Stimulated activated CD4-positive, alpha-beta T cell treated with anti-CD3 and anti-CD28 coated beads, Interleukin-4, amount 100 ng/mL, for 1 hour (primary cell): ENCODE results near the gene MRPL41.
"Not testable (repeated sequence)": the region's sequence is repeated elsewhere in the genome, so short reads cannot be mapped to it uniquely, and the experiment has no call there.

ENCODE experiments used
- DNase-seq: peaks from one replicate; pipeline ENCODE4 v3.0.0-alpha.2; 2020

Gene MRPL41

DNA sequence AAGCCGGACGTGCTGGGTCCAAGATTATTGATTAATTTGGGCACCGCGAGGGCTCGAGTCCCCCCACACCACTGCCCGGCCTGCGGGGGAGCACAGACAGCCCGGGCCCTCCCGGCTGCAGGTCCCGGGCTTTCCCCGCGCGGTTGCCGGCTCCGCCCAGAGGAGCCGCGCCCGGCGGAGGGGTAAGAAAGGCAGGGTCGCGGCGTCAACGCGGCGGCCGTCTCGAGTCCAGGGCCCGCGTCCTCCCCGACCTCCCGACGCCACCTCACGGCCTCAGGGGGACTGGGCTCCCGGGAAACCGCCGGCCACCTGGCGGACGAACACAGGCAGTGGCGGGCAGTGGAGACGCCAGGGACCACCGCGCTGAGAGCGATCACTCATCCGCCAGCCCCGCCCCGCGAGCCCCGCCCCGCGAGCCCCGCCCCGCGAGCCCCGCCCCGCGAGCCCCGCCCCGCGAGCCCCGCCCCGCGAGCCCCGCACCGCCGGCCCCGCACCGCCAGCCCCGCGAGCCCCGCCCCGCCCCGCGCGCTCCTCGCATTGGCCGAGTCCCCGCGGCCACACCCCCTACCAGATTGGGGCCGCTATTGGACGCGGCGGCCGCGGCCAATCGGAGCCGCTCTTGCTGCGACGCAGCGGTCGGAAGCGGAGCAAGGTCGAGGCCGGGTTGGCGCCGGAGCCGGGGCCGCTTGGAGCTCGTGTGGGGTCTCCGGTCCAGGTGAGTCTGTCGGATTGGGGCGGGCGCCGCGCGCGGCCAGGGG, at the start of gene MRPL41:
Gene MRPL41, plus strand, starts transcription at position 616 of the 758 bp plus-strand sequence. CDS start 203 bp downstream, outside the sequence.
- DNase-seq, result peak; percentile 90

DNA sequence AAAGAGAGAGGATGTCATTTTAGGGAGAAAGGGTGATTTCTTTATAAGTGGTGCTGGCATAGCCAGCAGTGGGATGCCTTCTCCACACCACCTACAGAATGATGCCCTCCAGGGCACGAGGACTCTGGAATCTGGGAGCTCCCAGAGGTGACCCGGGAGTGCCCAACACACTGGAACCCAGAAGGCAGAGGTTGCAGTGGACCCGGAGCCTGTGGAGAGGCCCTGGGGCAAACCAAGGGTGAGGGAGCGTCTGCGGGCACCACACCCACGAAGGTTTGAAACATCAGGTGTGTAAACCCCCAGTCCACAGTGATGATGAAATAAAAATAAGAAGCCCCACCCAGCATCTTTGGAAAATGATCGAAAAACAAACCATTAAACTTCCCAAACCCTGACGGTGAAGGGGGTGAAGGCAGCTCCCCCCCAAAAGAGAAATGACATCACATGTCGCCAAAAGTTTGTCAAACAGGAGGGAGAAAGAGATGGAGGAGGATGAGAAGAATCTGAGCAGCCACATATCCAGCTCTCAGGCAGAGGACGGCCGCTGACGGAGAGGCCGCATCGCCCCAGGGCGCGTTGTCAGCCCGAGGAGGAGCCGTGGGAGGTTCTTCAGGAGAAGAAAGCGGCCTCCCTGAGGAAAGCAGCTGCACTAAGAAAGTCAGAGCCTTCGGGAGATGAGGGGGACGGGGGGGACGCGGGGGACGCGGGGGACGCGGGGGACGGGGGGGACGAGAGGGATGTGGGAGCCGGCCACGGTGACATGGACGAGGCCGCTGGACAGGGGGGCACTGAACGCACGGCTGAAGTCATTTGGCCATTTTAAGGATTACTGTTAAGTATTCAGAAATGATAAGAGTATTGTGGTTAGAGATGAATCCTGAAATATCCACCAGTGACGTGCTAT, 49.4 kb upstream of the MRPL41 start:
- no peak for DNase-seq

DNA sequence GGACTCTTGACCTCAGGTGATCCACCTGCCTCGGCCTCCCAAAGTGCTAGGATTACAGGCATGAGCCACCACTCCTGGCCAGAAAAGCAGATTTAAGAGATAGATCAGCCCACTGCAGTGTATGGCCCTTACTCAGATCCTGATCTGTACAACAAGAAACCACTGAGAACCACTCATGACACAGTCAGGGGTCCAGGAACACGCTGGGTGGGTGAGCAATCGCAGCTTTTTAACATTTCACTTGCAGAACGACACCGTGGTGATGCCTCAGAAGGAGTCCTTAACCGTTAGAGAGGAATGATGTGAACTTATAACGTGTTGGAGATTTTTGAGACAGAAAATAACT, 47.3 kb upstream of the MRPL41 start:
- DNase-seq, result no peak

- DNase-seq, result no peak
These were observed 46.1 kb upstream of the MRPL41 start for GRCh38 chr9:137505421-137506140.

DNA sequence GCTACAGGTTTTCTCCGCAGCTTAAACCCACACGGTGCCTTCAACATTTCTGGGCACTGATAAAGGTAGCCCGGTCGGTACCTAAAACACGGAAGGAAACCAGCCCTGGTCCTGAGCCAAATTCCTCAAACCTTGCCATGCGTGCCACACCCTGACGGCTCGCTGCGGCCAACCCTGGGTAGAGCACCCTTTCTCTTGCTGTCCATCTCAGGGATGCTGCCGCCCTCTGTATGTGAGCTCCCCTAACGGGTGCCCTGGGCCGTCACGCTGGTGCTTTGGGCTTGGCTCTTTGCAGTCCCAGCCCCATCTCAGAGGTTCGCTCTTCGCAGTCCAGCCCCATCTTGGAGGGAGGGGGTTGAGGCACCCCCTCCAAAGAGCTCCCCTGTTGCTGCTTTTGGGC, 45.4 kb upstream of the MRPL41 start:
- no peak for DNase-seq

DNA sequence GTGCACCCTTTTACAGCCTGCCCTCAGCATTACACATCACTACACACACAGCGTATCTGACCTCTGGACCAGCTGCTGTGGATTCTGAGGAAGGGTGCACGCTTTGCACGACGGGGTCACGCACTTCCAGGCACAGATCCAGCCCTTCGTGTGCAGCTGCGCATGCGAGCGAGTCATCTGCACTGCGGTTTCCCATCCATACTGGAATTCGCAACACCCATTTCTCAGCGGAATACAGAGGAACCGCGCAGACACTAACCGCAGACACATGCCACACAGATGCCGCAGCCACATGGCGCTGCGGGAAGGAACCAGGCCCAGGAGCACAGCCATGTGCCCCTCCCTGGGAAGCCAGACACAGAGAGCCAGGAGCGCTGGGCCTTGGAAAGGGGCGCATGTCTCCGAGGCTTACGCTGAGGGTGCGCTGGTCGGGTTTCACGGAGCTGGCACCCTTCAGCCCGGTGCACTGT, 44.9 kb upstream of the MRPL41 start:
- DNase-seq, result no peak

- no peak for DNase-seq
These were observed 42.5 kb upstream of the MRPL41 start for GRCh38 chr9:137509198-137509597.

DNA sequence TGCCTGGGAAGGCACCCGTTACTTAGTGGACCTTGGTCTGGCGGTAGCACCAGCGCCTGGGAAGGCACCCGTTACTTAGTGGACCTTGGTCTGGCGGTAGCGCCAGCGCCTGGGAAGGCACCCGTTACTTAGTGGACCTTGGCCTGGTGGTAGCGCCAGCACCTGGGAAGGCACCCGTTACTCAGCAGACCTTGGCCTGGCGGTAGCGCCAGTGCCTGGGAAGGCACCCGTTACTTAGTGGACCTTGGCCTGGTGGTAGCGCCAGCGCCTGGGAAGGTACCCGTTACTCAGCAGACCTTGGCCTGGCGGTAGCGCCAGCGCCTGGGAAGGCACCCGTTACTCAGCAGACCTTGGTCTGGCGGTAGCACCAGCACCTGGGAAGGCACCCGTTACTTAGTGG, 40.6 kb upstream of the MRPL41 start:
- not testable (repeated sequence) for DNase-seq

DNA sequence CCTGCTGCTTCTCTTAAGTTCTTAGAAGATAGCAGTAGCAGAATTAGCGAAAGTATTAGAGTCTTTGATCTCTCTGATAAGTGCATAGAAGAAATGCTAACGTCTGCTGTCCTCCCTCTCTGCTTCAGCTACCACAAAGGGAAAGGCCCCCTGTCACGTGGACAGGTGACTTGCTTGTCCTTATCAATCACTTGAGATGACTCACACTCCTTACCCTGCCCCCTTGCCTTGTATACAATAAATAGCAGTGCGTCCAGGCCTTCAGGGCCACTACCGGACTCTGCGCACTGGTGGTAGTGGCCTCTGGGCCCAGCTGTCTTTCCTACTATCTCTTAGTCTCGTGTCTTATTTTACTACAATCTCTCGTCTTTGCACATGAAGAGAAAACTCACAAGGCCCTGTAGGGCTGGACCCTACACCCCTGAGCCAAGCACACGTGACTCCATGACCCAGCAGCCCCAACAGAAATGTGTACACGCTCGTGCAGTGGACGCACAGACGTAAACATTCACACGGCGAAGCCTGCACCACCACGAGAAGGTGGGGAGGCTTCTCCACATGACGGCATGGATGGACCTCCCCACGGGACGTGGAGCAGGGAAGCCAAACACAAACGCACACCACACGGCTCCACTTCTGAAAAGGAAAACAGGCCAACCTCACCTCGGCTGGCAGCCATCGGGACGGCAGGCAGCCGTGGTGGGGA, 39.8 kb upstream of the MRPL41 start:
- DNase-seq, result no peak

DNA sequence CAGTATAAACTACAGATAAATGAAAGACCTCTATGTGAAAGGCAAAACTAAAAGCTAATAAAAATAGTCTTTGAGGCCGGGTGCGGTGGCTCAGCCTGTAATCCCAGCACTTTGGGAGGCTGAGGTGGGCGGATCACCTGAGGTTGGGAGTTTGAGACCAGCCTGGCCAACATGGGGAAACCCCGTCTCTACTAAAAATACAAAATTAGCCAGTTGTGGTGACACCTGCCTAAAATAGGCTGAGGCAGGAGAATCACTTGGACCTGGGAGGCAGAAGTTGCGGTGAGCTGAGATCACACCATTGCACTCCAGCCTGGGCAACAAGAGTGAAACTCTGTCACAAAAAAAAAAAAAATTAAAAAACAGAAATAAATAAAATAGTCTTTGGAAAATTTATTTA, 38.5 kb upstream of the MRPL41 start:
- not testable (repeated sequence) for DNase-seq

GRCh38 chr9:137513801-137514570, 37.7 kb upstream of the MRPL41 start:
- DNase-seq, result not testable (repeated sequence)

DNA sequence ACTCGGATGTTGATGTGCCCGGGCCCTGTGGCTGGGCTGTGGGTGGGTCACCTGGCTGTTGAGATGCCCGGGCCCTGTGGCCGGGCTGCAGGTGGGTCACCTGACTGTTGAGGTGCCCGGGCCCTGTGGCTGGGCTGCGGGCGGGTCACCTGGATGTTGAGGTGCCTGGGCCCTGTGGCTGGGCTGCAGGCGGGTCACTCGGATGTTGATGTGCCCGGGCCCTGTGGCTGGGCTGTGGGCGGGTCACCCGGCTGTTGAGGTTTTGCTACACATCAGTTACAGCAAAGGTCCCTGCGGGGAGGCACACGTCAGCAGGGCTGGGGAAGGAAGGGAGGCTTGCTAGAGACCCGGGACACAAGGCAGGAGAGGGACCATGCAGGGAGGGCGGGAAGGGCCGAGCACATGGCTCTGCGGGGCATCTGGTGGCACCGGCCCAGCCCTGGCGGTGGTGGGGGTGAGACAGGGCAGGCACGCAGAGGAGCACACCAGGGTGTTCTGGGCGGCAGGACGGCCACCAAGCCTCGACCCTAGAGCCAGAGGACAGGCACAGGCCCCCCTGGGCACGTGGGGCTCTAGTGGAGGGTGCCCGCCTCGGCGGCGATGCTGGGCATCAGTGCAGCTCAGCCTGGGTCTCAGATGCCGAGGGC, 36.9 kb upstream of the MRPL41 start:
- no peak for DNase-seq

- no peak for DNase-seq
These were observed 36.3 kb upstream of the MRPL41 start for GRCh38 chr9:137515338-137515724.

DNA sequence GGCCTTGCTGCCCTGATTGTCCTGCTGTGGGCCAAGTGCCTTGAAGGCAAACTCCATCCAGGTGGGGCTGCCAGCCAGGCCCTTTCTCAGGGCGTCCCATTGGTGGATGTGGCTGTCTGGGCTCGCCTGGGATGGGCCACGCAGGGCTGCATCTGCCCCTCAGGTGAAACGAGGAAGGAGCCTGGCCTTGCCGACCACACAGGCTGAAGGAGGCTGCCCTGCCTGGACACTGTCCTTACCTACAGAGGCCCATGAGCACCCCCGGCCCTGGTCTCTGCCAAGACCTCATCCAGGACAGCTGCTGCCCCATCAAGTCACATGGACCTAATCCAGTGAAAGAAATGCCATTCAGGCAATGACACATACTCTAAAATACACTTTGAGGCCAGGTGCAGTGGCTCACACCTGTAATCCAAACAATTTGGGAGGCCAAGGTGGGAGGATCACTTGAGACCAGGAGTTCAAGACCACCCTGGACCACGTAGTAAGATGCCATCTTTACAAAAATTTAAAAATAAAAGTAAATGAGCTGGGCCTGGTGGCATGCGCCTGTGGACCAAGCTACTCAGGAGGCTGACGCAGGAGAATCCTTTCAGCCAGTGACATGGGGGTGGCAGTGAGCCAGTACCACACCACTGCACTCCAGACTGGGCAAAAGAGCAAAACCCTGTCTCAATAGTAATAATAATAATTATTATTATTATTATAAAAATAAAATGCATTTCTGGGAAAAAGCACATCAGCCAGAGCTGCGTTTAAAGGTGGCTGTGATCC, 35.3 kb upstream of the MRPL41 start:
- no peak for DNase-seq

DNA sequence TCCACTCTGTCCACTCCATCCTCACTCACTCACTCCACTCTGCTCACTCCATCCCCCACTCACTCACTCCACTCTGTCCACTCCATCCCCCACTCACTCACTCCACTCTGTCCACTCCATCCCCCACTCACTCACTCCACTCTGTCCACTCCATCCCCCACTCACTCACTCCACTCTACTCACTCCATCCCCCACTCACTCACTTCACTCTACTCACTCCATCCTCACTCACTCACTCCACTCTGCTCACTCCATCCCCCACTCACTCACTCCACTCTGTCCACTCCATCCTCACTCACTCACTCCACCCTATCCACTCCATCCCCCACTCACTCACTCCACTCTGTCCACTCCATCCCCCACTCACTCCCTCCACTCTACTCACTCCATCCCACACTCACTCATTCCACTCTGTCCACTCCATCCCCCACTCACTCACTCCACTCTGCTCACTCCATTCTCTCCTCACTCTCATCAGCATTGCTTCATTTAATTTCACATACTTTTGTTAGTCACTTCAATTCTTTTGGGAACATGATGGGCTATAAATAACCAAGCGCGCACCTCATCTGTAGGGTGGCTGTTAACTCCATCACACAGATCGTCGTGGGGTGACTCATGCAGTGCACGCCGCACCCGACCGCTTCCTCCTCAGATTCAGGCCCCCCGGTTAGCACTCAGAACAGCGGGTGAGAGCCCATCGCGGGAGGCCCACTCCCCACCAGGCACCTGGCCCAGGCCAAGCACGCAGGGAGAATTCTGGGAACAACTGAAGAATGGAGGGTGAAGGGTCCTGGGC, 32.8 kb upstream of the MRPL41 start:
- DNase-seq, result not testable (repeated sequence)

DNA sequence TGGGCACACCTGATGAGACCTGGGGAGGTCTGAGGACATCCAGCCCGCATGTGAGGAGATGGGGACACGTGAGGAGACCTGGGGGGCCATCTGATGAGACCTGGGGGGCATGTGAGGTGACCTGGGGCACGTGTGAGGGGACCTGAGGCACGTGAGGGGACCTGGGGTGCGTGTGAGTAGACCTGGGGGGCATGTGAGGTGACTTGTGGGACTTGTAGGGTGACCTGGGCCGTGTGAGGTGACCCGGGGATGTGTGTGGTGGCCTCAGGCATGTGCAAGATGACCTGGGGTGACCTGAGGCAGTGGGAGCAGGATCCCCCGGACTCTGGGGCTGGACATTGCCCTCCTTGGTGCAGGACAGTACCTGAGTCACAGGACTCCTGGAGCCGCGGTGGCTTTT, 32.1 kb upstream of the MRPL41 start:
- DNase-seq, result no peak

DNA sequence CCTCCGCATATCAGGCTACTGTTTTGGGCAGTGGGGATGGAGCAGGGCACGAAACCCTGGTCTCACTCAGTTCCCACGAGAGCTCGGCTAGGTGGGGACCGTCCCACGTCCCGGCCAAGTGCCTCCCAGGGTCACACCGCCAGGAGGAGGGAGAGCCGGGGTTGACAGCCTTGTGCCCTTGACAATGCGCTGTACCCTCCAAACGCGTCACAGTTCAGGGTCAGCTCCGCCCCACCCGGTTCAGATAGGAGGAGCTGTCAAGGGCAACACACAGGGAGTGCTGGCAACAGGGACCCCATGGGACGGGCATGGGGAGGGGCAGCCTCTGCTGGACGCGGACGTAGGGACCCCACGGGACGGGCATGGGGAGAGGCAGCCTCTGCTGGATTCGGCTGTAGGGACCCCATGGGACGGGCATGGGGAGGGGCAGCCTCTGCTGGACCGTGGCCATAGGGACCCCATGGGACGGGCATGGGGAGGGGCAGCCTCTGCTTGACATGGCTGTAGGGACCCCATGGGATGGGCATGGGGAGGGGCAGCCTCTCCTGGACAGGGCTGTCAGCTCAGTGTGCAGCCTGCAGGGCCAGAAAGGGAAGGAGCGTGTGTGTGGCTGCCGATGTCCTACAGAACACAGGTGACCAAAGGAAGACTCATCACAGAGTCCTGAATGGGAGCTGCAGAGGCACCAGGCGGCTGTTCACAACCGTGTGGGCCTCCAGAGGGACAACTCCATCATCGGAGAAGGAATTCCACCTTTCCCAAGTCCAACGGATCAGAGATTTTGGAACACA, 30.9 kb upstream of the MRPL41 start:
- no peak for DNase-seq

DNA sequence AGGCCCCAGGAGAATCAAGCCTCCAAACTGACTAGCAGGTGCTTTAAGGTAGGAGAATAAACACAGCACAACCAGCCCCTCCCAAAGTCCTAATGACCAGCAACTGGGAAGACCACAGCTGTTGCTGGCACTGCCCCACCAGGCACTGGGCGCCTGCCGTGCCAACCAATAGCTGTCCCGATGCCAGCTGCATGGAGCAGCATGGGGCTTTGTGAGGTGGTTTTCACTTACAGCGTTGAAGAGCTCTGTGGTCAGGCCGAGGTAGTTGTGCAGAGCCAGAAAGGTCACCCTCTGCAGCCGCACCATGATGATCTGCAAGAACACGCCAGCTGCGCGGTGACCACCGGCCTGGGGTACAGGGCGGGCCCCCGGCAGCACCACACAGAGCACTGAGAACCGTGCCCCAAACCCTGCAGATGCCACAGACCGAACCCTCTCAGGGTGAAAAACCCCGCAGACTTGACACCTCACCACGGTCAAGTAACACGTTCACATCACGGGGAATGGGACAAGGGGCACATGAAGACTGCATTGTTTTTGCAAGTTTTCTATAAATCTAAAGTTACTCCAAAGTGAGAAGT, 30.2 kb upstream of the MRPL41 start:
- no peak for DNase-seq
